ENCODE data around the gene MRAP2.

DNA sequence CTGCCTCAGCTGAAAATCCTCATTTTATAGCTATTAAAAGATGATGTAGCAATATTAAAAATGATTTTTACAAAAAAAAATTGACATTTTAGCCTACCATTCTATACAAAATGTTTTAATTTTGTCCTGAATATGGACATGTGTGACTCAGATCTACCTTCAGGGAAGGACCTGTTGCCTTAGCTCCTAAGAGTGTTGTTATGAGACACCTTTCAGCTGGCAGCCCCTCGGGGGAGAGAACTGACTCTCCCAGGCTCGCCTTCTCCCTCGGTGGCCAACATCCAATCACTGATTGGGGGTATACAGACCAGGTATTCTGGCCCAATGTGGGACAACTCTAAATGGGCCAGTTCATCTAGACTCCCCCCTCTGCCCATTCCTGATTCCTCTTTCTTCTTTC, 32.5 kb upstream of the MRAP2 start:
- no peak for TF ChIP-seq RELA (CRISPR knock-in tag; IDR thresholded peaks at IDR 0.05; ENCODE audit: borderline replicate concordance)
- TF ChIP-seq, protein P1, sequence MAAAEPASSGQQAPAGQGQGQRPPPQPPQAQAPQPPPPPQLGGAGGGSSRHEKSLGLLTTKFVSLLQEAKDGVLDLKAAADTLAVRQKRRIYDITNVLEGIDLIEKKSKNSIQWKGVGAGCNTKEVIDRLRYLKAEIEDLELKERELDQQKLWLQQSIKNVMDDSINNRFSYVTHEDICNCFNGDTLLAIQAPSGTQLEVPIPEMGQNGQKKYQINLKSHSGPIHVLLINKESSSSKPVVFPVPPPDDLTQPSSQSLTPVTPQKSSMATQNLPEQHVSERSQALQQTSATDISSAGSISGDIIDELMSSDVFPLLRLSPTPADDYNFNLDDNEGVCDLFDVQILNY (CRISPR knock-in tag; IDR thresholded peaks at IDR 0.05), result no peak
- TF ChIP-seq, protein P2, sequence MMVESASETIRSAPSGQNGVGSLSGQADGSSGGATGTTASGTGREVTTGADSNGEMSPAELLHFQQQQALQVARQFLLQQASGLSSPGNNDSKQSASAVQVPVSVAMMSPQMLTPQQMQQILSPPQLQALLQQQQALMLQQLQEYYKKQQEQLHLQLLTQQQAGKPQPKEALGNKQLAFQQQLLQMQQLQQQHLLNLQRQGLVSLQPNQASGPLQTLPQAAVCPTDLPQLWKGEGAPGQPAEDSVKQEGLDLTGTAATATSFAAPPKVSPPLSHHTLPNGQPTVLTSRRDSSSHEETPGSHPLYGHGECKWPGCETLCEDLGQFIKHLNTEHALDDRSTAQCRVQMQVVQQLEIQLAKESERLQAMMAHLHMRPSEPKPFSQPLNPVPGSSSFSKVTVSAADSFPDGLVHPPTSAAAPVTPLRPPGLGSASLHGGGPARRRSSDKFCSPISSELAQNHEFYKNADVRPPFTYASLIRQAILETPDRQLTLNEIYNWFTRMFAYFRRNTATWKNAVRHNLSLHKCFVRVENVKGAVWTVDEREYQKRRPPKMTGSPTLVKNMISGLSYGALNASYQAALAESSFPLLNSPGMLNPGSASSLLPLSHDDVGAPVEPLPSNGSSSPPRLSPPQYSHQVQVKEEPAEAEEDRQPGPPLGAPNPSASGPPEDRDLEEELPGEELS (CRISPR knock-in tag; IDR thresholded peaks at IDR 0.05), result no peak
- no peak for TF ChIP-seq ZNF317 (CRISPR knock-in tag; IDR thresholded peaks at IDR 0.05; ENCODE audit: borderline replicate concordance, low read depth)
- TF ChIP-seq KAT7 (CRISPR knock-in tag; IDR thresholded peaks at IDR 0.05; ENCODE audit: borderline replicate concordance), result no peak
- TF ChIP-seq, protein P3, sequence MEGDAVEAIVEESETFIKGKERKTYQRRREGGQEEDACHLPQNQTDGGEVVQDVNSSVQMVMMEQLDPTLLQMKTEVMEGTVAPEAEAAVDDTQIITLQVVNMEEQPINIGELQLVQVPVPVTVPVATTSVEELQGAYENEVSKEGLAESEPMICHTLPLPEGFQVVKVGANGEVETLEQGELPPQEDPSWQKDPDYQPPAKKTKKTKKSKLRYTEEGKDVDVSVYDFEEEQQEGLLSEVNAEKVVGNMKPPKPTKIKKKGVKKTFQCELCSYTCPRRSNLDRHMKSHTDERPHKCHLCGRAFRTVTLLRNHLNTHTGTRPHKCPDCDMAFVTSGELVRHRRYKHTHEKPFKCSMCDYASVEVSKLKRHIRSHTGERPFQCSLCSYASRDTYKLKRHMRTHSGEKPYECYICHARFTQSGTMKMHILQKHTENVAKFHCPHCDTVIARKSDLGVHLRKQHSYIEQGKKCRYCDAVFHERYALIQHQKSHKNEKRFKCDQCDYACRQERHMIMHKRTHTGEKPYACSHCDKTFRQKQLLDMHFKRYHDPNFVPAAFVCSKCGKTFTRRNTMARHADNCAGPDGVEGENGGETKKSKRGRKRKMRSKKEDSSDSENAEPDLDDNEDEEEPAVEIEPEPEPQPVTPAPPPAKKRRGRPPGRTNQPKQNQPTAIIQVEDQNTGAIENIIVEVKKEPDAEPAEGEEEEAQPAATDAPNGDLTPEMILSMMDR (IDR thresholded peaks at IDR 0.05), result no peak
- TF ChIP-seq, protein P4, sequence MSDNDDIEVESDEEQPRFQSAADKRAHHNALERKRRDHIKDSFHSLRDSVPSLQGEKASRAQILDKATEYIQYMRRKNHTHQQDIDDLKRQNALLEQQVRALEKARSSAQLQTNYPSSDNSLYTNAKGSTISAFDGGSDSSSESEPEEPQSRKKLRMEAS (CRISPR knock-in tag; IDR thresholded peaks at IDR 0.05), result no peak
- TF ChIP-seq ESRRA (CRISPR knock-in tag; IDR thresholded peaks at IDR 0.05; ENCODE audit: borderline replicate concordance), result no peak
- no peak for TF ChIP-seq TCF7 (CRISPR knock-in tag; IDR thresholded peaks at IDR 0.05; ENCODE audit: low read depth)

Measured in WTC11 (cell line).